HCT116 (cell line): ENCODE data around the gene KIAA0825. TPM values are rescaled to one million over a fixed set of nuclear protein-coding genes. Genes with fewer than 3 reads are reported as not detected.

Source experiments
- ATAC-seq: fragments of 200-7000 bp; cut with Tn5 transposase; 2 replicates; pipeline ENCODE4 v1.9.1; 2020; ENCODE audit warnings: mild to moderate bottlenecking, moderate library complexity
- BruUV-seq: library from RNA; stranded (reverse); fragments of 400-500 nt; replicated peaks from 2 replicates; lab custom pipeline; 2021; lab: Mats Ljungman, UMichigan
- CTCF ChIA-PET: fragments of 300-600 bp; sonication (Branson Sonifier 250); formaldehyde crosslinking; loops from one replicate; lab custom pipeline; 2021; ENCODE audit warnings: antibody characterized with exemption; lab: Charles Lee
- POLR2A ChIA-PET: fragments of 300-600, 350-600 bp; sonication (Branson Sonifier 250); formaldehyde crosslinking; loops from one replicate; lab custom pipeline; 2021; ENCODE audit warnings: antibody characterized with exemption; lab: Charles Lee
- RAD21 ChIA-PET, 2 experiments: fragments of 300-600 bp; sonication (Branson Sonifier 250); formaldehyde crosslinking; loops; one replicate each; lab custom pipeline; 2023; ENCODE audit warnings: low total read pairs in 2 of 2; ENCODE audit not compliant: uncharacterized antibody in 2 of 2, unreplicated experiment in 2 of 2, low non-redundant PET in 1 of 2; lab: Charles Lee
- DNase-seq: peaks from one replicate; pipeline ENCODE4 v3.0.0-alpha.2; 2010; ENCODE audit warnings: low read depth, low spot score
- H2AFZ ChIP-seq: fragments of 200-600 bp; shearing (Covaris generic), sonication (generic); 2 replicates; pipeline ENCODE4 v1.6.1; 2017; ENCODE audit warnings: low read depth, mixed run types, mixed read lengths, antibody characterized with exemption, low read length; ENCODE audit not compliant: poor library complexity, severe bottlenecking
- H3K27ac ChIP-seq: 2 replicates; pipeline ENCODE4 v1.5.1; 2012; ENCODE audit warnings: low read depth, low read length
- H3K27me3 ChIP-seq: fragments of 200-600 bp; sonication (generic); 2 replicates; pipeline ENCODE4 v1.6.1; 2016; ENCODE audit warnings: mixed run types, low read length, mixed read lengths; ENCODE audit not compliant: insufficient read depth
- H3K36me3 ChIP-seq, 2 experiments: fragments of 200-500 bp in 1 of 2; fragments of 200-600 bp in 1 of 2; sonication (Bioruptor generic) in 1 of 2; sonication (generic) in 1 of 2; 2 replicates each; pipeline versions ENCODE4 v1.5.1 to v1.6.1; 2014 to 2016; ENCODE audit warnings: low read length in 2 of 2, inconsistent platforms in 1 of 2, mixed read lengths in 1 of 2, mixed run types in 1 of 2; ENCODE audit not compliant: insufficient read depth in 2 of 2, control insufficient read depth in 1 of 2
- H3K4me1 ChIP-seq, 2 experiments: fragments of 200-600 bp in 1 of 2; sonication (generic) in 1 of 2; 2 replicates each; pipeline versions ENCODE4 v1.5.1 to v1.6.1; 2012 to 2017; ENCODE audit warnings: low read length in 2 of 2, inconsistent platforms in 1 of 2, mild to moderate bottlenecking in 1 of 2, mixed read lengths in 1 of 2, mixed run types in 1 of 2, moderate library complexity in 1 of 2; ENCODE audit not compliant: insufficient read depth in 2 of 2, control insufficient read depth in 1 of 2
- H3K4me2 ChIP-seq: fragments of 200-600 bp; sonication (generic); 2 replicates; pipeline ENCODE4 v1.6.1; 2017; ENCODE audit warnings: mixed run types, low read length, mixed read lengths
- H3K4me3 ChIP-seq, 2 experiments: fragments of 200-600 bp in 1 of 2; sonication (generic) in 1 of 2; replicated peaks in 1 of 2; 2 replicates each; pipeline ENCODE4 v1.5.1; 2011 to 2016; ENCODE audit warnings: low read length in 2 of 2, control low read depth in 1 of 2, low read depth in 1 of 2, mild to moderate bottlenecking in 1 of 2, mixed read lengths in 1 of 2, mixed run types in 1 of 2
- H3K79me2 ChIP-seq: fragments of 200-600 bp; sonication (generic); 2 replicates; pipeline ENCODE4 v1.6.1; 2017; ENCODE audit warnings: mild to moderate bottlenecking, mixed run types, low read length, moderate library complexity, mixed read lengths; ENCODE audit not compliant: insufficient read depth
- H3K9ac ChIP-seq: fragments of 200-600 bp; sonication (generic); 2 replicates; pipeline ENCODE4 v1.6.1; 2016; ENCODE audit warnings: low read length, mixed read lengths
- H3K9me2 ChIP-seq: fragments of 200-600 bp; sonication (generic), shearing (Covaris generic); 2 replicates; pipeline ENCODE4 v1.6.1; 2017; ENCODE audit warnings: mixed run types, mild to moderate bottlenecking, moderate library complexity; ENCODE audit not compliant: insufficient read depth
- H3K9me3 ChIP-seq, 2 experiments: fragments of 200-500 bp in 1 of 2; fragments of 200-600 bp in 1 of 2; sonication (Bioruptor generic) in 1 of 2; sonication (generic) in 1 of 2; 2 replicates each; pipeline ENCODE4 v1.6.1; 2014 to 2017; ENCODE audit warnings: low read length in 2 of 2, mixed read lengths in 2 of 2, inconsistent platforms in 1 of 2, low read depth in 1 of 2, mild to moderate bottlenecking in 1 of 2, mixed run types in 1 of 2, moderate library complexity in 1 of 2; ENCODE audit not compliant: control insufficient read depth in 1 of 2, insufficient read depth in 1 of 2
- H4K20me1 ChIP-seq: fragments of 200-600 bp; sonication (generic), shearing (Covaris generic); 2 replicates; pipeline ENCODE4 v1.6.1; 2017; ENCODE audit warnings: mixed run types, mild to moderate bottlenecking, moderate library complexity; ENCODE audit not compliant: insufficient read depth
- EGR1 ChIP-seq: IDR thresholded peaks from 2 replicates; pipeline ENCODE4 v1.6.1; 2012; ENCODE audit warnings: low read depth
- ELF1 ChIP-seq: IDR thresholded peaks from 2 replicates; pipeline ENCODE4 v1.6.1; 2012; ENCODE audit warnings: low read depth, borderline replicate concordance
- EZH2phosphoT487 ChIP-seq: fragments of 200-600 bp; IDR thresholded peaks from 2 replicates; pipeline ENCODE4 v1.6.1; 2018; ENCODE audit warnings: antibody characterized with exemption, borderline replicate concordance
- JUND ChIP-seq: IDR thresholded peaks from 2 replicates; pipeline ENCODE4 v1.6.1; 2012
- POLR2A ChIP-seq: IDR thresholded peaks from 2 replicates; pipeline ENCODE4 v1.7.0; 2011; ENCODE audit warnings: borderline replicate concordance; ENCODE audit not compliant: insufficient read depth, insufficient read length; ENCODE audit errors: extremely low read depth
- POLR2AphosphoS5 ChIP-seq: IDR thresholded peaks from 2 replicates; pipeline ENCODE4 v1.6.1; 2011; ENCODE audit warnings: mild to moderate bottlenecking, low read depth, low read length, moderate library complexity
- SIN3A ChIP-seq: IDR thresholded peaks from 2 replicates; pipeline ENCODE4 v1.6.1; 2012; ENCODE audit warnings: low read depth
- SRF ChIP-seq: IDR thresholded peaks from 2 replicates; pipeline ENCODE4 v1.6.1; 2012; ENCODE audit warnings: low read depth
- TCF7L2 ChIP-seq: IDR thresholded peaks from 2 replicates; pipeline ENCODE4 v1.7.0; 2011; ENCODE audit warnings: borderline replicate concordance, inconsistent platforms; ENCODE audit not compliant: insufficient read depth, insufficient read length; ENCODE audit errors: extremely low read depth
- intact Hi-C: fragments of 100-400 bp; cut with micrococcal nuclease; formaldehyde crosslinking; loops from 2 replicates; pipeline ENCODE4 v1.10.0; 2022
- total RNA-seq: library from RNA; stranded (reverse); gene quantifications from one replicate; pipeline ENCODE4 v1.2.1, GENCODE V29; 2021; ENCODE audit not compliant: unreplicated experiment
- TF ChIP-seq, protein P1 (sequence below): IDR thresholded peaks from 2 replicates; pipeline ENCODE4 v1.6.1; 2012; ENCODE audit warnings: low read depth
- TF ChIP-seq, protein P2 (sequence below): IDR thresholded peaks from 2 replicates; pipeline ENCODE4 v1.6.1; 2011; ENCODE audit warnings: mild to moderate bottlenecking, low read length, moderate library complexity; ENCODE audit not compliant: insufficient replicate concordance; ENCODE audit errors: extremely low read depth
- TF ChIP-seq, protein P3 (sequence below), 3 experiments: fragments of 200-600 bp in 1 of 3; sonication (generic) in 1 of 3; IDR thresholded peaks in 2 of 3; conservative IDR thresholded peaks in 1 of 3; 2 replicates each; pipeline ENCODE4 v1.5.1; 2012 to 2017; ENCODE audit warnings: low read depth in 2 of 3, low read length in 2 of 3, antibody characterized with exemption in 1 of 3, borderline replicate concordance in 1 of 3, control low read depth in 1 of 3, mild to moderate bottlenecking in 1 of 3, mixed read lengths in 1 of 3, mixed run types in 1 of 3, moderate library complexity in 1 of 3; ENCODE audit not compliant: insufficient read depth in 1 of 3
- TF ChIP-seq, protein P4 (sequence below): IDR thresholded peaks from 2 replicates; pipeline ENCODE4 v1.6.1; 2012

The KIAA0825 gene
- total RNA-seq, 1 experiment from 2014 or later, result 1.4 TPM

DNA sequence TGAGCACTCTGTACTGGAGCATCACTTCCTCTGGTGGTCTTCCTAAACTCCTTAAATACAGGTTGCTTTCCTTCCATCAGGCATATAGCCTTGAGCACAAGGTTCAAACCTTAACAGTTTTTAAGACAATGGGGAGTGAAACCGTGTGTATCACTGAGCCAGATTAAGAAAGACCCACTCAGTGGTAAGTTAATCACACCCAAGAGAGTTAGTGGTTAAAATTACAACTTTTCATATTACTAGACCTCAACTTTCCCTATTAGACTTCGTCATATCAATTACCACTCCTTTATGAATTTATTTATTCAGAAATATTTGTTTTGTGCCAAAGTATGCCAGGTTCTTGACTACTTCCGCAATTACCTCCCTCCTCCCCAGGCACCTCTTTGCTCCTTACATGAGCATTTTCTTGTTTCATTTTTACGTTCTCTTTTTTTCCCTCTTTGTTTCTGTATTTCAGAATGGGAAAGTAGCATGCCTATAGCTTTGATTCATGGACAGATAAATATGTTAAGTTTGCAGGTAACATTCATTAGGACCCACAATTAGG, 351.0 kb downstream of the KIAA0825 start (continued):
- TF ChIP-seq, protein P1, sequence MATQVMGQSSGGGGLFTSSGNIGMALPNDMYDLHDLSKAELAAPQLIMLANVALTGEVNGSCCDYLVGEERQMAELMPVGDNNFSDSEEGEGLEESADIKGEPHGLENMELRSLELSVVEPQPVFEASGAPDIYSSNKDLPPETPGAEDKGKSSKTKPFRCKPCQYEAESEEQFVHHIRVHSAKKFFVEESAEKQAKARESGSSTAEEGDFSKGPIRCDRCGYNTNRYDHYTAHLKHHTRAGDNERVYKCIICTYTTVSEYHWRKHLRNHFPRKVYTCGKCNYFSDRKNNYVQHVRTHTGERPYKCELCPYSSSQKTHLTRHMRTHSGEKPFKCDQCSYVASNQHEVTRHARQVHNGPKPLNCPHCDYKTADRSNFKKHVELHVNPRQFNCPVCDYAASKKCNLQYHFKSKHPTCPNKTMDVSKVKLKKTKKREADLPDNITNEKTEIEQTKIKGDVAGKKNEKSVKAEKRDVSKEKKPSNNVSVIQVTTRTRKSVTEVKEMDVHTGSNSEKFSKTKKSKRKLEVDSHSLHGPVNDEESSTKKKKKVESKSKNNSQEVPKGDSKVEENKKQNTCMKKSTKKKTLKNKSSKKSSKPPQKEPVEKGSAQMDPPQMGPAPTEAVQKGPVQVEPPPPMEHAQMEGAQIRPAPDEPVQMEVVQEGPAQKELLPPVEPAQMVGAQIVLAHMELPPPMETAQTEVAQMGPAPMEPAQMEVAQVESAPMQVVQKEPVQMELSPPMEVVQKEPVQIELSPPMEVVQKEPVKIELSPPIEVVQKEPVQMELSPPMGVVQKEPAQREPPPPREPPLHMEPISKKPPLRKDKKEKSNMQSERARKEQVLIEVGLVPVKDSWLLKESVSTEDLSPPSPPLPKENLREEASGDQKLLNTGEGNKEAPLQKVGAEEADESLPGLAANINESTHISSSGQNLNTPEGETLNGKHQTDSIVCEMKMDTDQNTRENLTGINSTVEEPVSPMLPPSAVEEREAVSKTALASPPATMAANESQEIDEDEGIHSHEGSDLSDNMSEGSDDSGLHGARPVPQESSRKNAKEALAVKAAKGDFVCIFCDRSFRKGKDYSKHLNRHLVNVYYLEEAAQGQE, result no peak
- TF ChIP-seq SIN3A, result no peak
- no peak for TF ChIP-seq EGR1
- no peak for TF ChIP-seq JUND
- no peak for TF ChIP-seq SRF
- TF ChIP-seq, protein P2, sequence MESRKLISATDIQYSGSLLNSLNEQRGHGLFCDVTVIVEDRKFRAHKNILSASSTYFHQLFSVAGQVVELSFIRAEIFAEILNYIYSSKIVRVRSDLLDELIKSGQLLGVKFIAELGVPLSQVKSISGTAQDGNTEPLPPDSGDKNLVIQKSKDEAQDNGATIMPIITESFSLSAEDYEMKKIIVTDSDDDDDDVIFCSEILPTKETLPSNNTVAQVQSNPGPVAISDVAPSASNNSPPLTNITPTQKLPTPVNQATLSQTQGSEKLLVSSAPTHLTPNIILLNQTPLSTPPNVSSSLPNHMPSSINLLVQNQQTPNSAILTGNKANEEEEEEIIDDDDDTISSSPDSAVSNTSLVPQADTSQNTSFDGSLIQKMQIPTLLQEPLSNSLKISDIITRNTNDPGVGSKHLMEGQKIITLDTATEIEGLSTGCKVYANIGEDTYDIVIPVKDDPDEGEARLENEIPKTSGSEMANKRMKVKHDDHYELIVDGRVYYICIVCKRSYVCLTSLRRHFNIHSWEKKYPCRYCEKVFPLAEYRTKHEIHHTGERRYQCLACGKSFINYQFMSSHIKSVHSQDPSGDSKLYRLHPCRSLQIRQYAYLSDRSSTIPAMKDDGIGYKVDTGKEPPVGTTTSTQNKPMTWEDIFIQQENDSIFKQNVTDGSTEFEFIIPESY, result no peak
- no peak for TF ChIP-seq EZH2phosphoT487
- TF ChIP-seq POLR2AphosphoS5, result no peak

DNA sequence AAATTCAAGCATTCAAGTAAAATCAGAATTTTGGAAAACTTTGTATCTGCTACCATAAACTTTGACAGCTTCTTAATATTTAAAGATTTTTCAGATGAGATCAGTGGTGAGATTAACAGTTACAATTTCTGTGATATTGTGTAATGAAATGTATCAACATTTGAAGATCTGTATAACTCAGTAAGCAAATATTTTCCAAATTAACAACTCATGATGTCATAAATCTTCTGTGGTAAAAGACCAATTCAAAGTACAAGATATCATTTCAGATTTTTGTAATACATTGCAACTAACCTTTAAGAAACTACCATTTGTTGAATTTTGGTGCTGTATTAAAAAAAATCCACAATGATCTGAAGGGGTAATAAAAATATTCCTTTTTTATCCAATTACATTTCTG, 352.2 kb downstream of the KIAA0825 start:
- Histone ChIP-seq H3K79me2 (no peaks in the 10 kb centered on the region), H2AFZ (no peak overlapping the region), H3K9ac (no peak overlapping the region), H3K36me3 (no peaks in the 10 kb centered on the region), H3K4me1 (no peaks in the 10 kb centered on the region), H3K9me3 (no peaks in the 10 kb centered on the region), H3K4me2 (no peak overlapping the region), H4K20me1 (no peaks in the 10 kb centered on the region), H3K27me3 (no peaks in the 10 kb centered on the region), H3K27ac (no peak overlapping the region), H3K4me3 (no peak overlapping the region), H3K9me2 (no peaks in the 10 kb centered on the region)
- DNase-seq (no peak), ATAC-seq (no peak)
- BruUV-seq, result no TSS peak
- intact Hi-C loops, result no loop called here
- POLR2A ChIA-PET, result no interaction called here
- CTCF ChIA-PET, result no interaction called here
- RAD21 ChIA-PET, result no interaction called here
- TF ChIP-seq, protein P2, result no peak
- TF ChIP-seq POLR2AphosphoS5 (no peak), EZH2phosphoT487 (no peak), JUND (no peak), ELF1 (no peak), SIN3A (no peak), TCF7L2 (no peak), POLR2A (no peak)
- TF ChIP-seq, protein P3, sequence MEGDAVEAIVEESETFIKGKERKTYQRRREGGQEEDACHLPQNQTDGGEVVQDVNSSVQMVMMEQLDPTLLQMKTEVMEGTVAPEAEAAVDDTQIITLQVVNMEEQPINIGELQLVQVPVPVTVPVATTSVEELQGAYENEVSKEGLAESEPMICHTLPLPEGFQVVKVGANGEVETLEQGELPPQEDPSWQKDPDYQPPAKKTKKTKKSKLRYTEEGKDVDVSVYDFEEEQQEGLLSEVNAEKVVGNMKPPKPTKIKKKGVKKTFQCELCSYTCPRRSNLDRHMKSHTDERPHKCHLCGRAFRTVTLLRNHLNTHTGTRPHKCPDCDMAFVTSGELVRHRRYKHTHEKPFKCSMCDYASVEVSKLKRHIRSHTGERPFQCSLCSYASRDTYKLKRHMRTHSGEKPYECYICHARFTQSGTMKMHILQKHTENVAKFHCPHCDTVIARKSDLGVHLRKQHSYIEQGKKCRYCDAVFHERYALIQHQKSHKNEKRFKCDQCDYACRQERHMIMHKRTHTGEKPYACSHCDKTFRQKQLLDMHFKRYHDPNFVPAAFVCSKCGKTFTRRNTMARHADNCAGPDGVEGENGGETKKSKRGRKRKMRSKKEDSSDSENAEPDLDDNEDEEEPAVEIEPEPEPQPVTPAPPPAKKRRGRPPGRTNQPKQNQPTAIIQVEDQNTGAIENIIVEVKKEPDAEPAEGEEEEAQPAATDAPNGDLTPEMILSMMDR (IDR thresholded peaks at IDR 0.05 in 2 of 3, conservative IDR thresholded peaks at IDR 0.05 in 1 of 3; ENCODE audit: borderline replicate concordance in 1 of 3, insufficient read depth in 1 of 3, low read depth in 2 of 3, low read length in 2 of 3), result no peak
- TF ChIP-seq, protein P4, sequence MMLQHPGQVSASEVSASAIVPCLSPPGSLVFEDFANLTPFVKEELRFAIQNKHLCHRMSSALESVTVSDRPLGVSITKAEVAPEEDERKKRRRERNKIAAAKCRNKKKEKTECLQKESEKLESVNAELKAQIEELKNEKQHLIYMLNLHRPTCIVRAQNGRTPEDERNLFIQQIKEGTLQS, result no peak
